Measurements from ENCODE around the gene SLC35E3. TPM values are rescaled to one million over a fixed set of nuclear protein-coding genes. Genes with fewer than 3 reads are reported as not detected.

Gene SLC35E3
- total RNA-seq, 1 donor from 2014 or later, result 14.6 TPM

DNA sequence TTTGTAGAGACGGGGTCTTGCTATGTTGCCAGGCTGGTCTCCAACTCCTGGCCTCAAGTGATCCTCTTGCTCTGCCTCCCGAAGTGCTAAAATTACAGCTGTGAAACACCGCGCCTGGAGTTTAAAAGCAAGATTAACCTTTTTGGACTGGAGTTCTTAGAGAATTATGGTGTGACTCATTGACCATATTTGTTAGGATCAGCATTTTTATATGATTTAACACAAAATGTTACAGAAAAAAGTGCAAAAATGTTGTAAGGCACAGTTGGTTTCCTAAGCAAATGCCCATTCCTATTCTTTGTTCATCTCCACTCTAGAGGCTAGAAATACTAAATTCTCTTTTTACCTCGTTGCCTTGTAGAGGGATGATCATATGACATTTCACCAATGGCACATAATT, 27.6 kb downstream of the SLC35E3 start:
- DNase-seq (ENCODE audit: low read depth) (no peak), FAIRE-seq (no peak)
- Histone ChIP-seq H3K4me1 (ENCODE audit: insufficient read depth, low read length) (no peaks in the 10 kb centered on the region), H3K9me3 (ENCODE audit: insufficient read depth, low read depth, low read length) (no peaks in the 10 kb centered on the region), H3K27me3 (ENCODE audit: insufficient read depth, low read length) (no peaks in the 10 kb centered on the region), H3K4me3 (ENCODE audit: insufficient read depth, low read depth, low read length) (no peak overlapping the region), H3K79me2 (ENCODE audit: insufficient read depth, low read length) (no peaks in the 10 kb centered on the region), H2AFZ (ENCODE audit: low read depth, low read length) (no peak overlapping the region), H4K20me1 (ENCODE audit: insufficient read depth, low read length) (no peaks in the 10 kb centered on the region), H3K4me2 (ENCODE audit: low read length) (no peak overlapping the region), H3K9ac (ENCODE audit: low read length) (no peak overlapping the region), H3K36me3 (ENCODE audit: insufficient read depth, low read length) (no peaks in the 10 kb centered on the region), H3K27ac (ENCODE audit: low read depth, low read length) (no peak overlapping the region)
- Mint-ChIP-seq H3K27ac (ENCODE audit: unreplicated experiment) (no peak overlapping the region), H3K27me3 (ENCODE audit: low read depth, unreplicated experiment) (no peaks in the 10 kb centered on the region), H3K9me3 (ENCODE audit: unreplicated experiment) (no peaks in the 10 kb centered on the region), H3K36me3 (ENCODE audit: low read depth, unreplicated experiment) (peaks cover 2% of the 10 kb centered on the region), H3K4me1 (ENCODE audit: low read depth, unreplicated experiment) (peaks cover 3% of the 10 kb centered on the region), H3K4me3 (ENCODE audit: unreplicated experiment) (no peak overlapping the region)
- no peak for TF ChIP-seq EZH2 (IDR thresholded peaks at IDR 0.05; ENCODE audit: insufficient read depth, low read length)
- TF ChIP-seq, protein P1, sequence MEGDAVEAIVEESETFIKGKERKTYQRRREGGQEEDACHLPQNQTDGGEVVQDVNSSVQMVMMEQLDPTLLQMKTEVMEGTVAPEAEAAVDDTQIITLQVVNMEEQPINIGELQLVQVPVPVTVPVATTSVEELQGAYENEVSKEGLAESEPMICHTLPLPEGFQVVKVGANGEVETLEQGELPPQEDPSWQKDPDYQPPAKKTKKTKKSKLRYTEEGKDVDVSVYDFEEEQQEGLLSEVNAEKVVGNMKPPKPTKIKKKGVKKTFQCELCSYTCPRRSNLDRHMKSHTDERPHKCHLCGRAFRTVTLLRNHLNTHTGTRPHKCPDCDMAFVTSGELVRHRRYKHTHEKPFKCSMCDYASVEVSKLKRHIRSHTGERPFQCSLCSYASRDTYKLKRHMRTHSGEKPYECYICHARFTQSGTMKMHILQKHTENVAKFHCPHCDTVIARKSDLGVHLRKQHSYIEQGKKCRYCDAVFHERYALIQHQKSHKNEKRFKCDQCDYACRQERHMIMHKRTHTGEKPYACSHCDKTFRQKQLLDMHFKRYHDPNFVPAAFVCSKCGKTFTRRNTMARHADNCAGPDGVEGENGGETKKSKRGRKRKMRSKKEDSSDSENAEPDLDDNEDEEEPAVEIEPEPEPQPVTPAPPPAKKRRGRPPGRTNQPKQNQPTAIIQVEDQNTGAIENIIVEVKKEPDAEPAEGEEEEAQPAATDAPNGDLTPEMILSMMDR (IDR thresholded peaks at IDR 0.05; ENCODE audit: insufficient read depth, low read depth, low read length), result no peak

DNA sequence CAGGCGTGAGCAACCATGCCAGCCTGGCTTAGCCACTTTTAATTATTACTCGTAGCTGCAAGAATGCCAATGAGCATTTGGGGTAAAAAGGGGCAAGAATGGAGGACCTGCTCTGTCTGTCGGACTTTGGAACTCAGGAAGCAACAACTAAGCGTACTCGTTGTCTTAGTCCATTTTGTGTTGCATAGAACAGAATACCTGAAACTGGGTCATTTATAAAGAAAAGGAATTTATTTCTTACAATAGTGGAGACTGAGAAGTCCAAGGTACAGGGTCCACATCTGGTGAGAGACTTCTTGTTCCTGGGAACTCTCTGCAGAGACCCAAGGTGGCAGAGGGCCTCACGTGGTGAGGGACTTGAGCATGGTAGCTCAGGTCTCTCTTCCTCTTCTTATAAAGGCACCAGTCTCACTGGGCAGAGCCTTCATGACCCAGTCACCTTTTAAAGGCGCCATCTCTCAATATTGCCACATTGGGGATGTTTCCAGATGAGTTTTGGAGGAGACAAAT, 29.2 kb downstream of the SLC35E3 start:
- H3K27ac Mint-ChIP-seq (ENCODE audit: unreplicated experiment), result no peak overlapping the region
- no peaks in the 10 kb centered on the region for H3K9me3 Mint-ChIP-seq (ENCODE audit: unreplicated experiment)
- H3K27ac ChIP-seq (ENCODE audit: low read depth, low read length), result no peak overlapping the region
- no peaks in the 10 kb centered on the region for H3K36me3 ChIP-seq (ENCODE audit: insufficient read depth, low read length)
- no peak overlapping the region for H2AFZ ChIP-seq (ENCODE audit: low read depth, low read length)
- peaks cover 2% of the 10 kb centered on the region for H3K36me3 Mint-ChIP-seq (ENCODE audit: low read depth, unreplicated experiment)
- H3K9ac ChIP-seq (ENCODE audit: low read length), result no peak overlapping the region
- no peaks in the 10 kb centered on the region for H3K27me3 ChIP-seq (ENCODE audit: insufficient read depth, low read length)
- FAIRE-seq (no peak), DNase-seq (ENCODE audit: low read depth) (no peak)
- no peaks in the 10 kb centered on the region for H3K27me3 Mint-ChIP-seq (ENCODE audit: low read depth, unreplicated experiment)
- H3K4me3 Mint-ChIP-seq (ENCODE audit: unreplicated experiment), result no peak overlapping the region
- H3K4me3 ChIP-seq (ENCODE audit: insufficient read depth, low read depth, low read length), result no peak overlapping the region
- H3K9me3 ChIP-seq (ENCODE audit: insufficient read depth, low read depth, low read length), result no peaks in the 10 kb centered on the region
- no peaks in the 10 kb centered on the region for H3K4me1 ChIP-seq (ENCODE audit: insufficient read depth, low read length)
- no peaks in the 10 kb centered on the region for H3K79me2 ChIP-seq (ENCODE audit: insufficient read depth, low read length)
- no peak for TF ChIP-seq EZH2 (IDR thresholded peaks at IDR 0.05; ENCODE audit: insufficient read depth, low read length)
- TF ChIP-seq, protein P1 (IDR thresholded peaks at IDR 0.05; ENCODE audit: insufficient read depth, low read depth, low read length), result no peak
- H4K20me1 ChIP-seq (ENCODE audit: insufficient read depth, low read length), result no peaks in the 10 kb centered on the region
- no peak overlapping the region for H3K4me2 ChIP-seq (ENCODE audit: low read length)
- H3K4me1 Mint-ChIP-seq (ENCODE audit: low read depth, unreplicated experiment), result peaks cover 3% of the 10 kb centered on the region

DNA sequence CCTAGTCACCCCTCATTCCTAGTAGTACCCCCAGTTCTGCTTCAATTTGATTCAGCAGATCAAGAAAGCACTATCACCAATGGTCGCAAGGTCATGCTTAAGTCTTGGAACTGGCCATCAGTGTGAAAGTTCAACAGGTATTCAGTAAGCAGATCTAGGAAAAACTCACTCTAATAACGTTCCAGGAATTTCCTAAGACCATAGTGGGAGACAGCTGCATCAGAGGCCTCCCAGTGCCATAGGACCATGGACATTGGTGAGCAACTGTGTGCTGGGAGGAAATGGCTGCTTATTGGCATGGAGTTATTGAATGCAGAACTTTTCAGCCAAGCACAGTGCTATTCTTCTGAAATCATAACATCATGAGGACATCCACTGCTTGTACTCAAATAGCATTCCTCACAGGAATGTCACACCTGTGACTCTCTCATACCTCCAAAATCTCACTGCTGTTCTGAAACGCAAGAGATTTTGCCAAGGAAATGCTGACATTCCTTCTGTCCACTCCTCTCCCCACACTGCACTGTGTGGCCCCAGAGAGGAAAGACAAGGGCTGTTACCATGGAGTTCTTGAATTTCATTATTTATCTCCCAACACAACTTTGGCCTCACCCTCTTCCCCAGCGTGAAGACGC, 31.1 kb downstream of the SLC35E3 start:
- no peak overlapping the region for H3K4me2 ChIP-seq (ENCODE audit: low read length)
- H3K27ac ChIP-seq (ENCODE audit: low read depth, low read length), result no peak overlapping the region
- no peak overlapping the region for H2AFZ ChIP-seq (ENCODE audit: low read depth, low read length)
- Mint-ChIP-seq H3K4me1 (ENCODE audit: low read depth, unreplicated experiment) (peaks cover 17% of the 10 kb centered on the region), H3K9me3 (ENCODE audit: unreplicated experiment) (no peaks in the 10 kb centered on the region), H3K27ac (ENCODE audit: unreplicated experiment) (no peak overlapping the region), H3K27me3 (ENCODE audit: low read depth, unreplicated experiment) (no peaks in the 10 kb centered on the region), H3K4me3 (ENCODE audit: unreplicated experiment) (no peak overlapping the region), H3K36me3 (ENCODE audit: low read depth, unreplicated experiment) (peaks cover 2% of the 10 kb centered on the region)
- no peaks in the 10 kb centered on the region for H3K9me3 ChIP-seq (ENCODE audit: insufficient read depth, low read depth, low read length)
- H3K36me3 ChIP-seq (ENCODE audit: insufficient read depth, low read length), result no peaks in the 10 kb centered on the region
- H3K4me3 ChIP-seq (ENCODE audit: insufficient read depth, low read depth, low read length), result no peak overlapping the region
- H3K9ac ChIP-seq (ENCODE audit: low read length), result no peak overlapping the region
- FAIRE-seq (no peak), DNase-seq (ENCODE audit: low read depth) (no peak)
- no peaks in the 10 kb centered on the region for H3K79me2 ChIP-seq (ENCODE audit: insufficient read depth, low read length)
- H3K4me1 ChIP-seq (ENCODE audit: insufficient read depth, low read length), result no peaks in the 10 kb centered on the region
- TF ChIP-seq, protein P1 (IDR thresholded peaks at IDR 0.05; ENCODE audit: insufficient read depth, low read depth, low read length), result no peak
- TF ChIP-seq EZH2 (IDR thresholded peaks at IDR 0.05; ENCODE audit: insufficient read depth, low read length), result no peak
- H3K27me3 ChIP-seq (ENCODE audit: insufficient read depth, low read length), result no peaks in the 10 kb centered on the region
- no peaks in the 10 kb centered on the region for H4K20me1 ChIP-seq (ENCODE audit: insufficient read depth, low read length)
